CD4-positive, alpha-beta T cell treated with Interferon gamma for 1 hour (primary cell): ENCODE data around the gene TNFRSF12A.
A peak's percentile ranks its signal among the peaks of the same experiment; 100 is the strongest.

ENCODE experiments used
- DNase-seq: peaks from one replicate; pipeline ENCODE4 v3.0.0-alpha.2; 2020

Gene TNFRSF12A

GRCh38 chr16:3020247-3020603 is at the start of gene TNFRSF12A:
Gene TNFRSF12A (plus strand): TSS chr16:3020368. CDS start chr16:3020398, 30 bp downstream.
- peak; percentile 72 for DNase-seq

GRCh38 chr16:2970563-2970962 is 49.6 kb upstream of the TNFRSF12A start:
- DNase-seq: no peak

GRCh38 chr16:2971134-2971984 is 48.8 kb upstream of the TNFRSF12A start:
- no peak for DNase-seq

- no peak for DNase-seq
Observed at GRCh38 chr16:2971985-2972784, 48.0 kb upstream of the TNFRSF12A start.

- DNase-seq: no peak
Observed at GRCh38 chr16:2973093-2973492, 47.1 kb upstream of the TNFRSF12A start.

- no peak for DNase-seq
Observed at GRCh38 chr16:2973605-2974318, 46.4 kb upstream of the TNFRSF12A start.

GRCh38 chr16:2974319-2975056 is 45.7 kb upstream of the TNFRSF12A start:
- DNase-seq: no peak

GRCh38 chr16:2975161-2975795 is 44.9 kb upstream of the TNFRSF12A start:
- no peak for DNase-seq

- DNase-seq: no peak
Observed at GRCh38 chr16:2976201-2976600, 44.0 kb upstream of the TNFRSF12A start.

- DNase-seq: no peak
Observed at GRCh38 chr16:2976673-2977072, 43.5 kb upstream of the TNFRSF12A start.

- DNase-seq: no peak
Observed at GRCh38 chr16:2977440-2977839, 42.7 kb upstream of the TNFRSF12A start.

- no peak for DNase-seq
Observed at GRCh38 chr16:2979669-2980226, 40.4 kb upstream of the TNFRSF12A start.

- DNase-seq: peak; percentile 92
Observed at GRCh38 chr16:2980227-2981176, 39.7 kb upstream of the TNFRSF12A start, which contains the start of gene PKMYT1. Gene PKMYT1 (minus strand): TSS chr16:2980446. CDS start chr16:2979657, 789 bp downstream.

- no peak for DNase-seq
Observed at GRCh38 chr16:2981177-2981898, 38.8 kb upstream of the TNFRSF12A start.

- DNase-seq: no peak
Observed at GRCh38 chr16:2981899-2982250, 38.3 kb upstream of the TNFRSF12A start.

- DNase-seq: no peak
Observed at GRCh38 chr16:2982402-2982801, 37.8 kb upstream of the TNFRSF12A start.

- DNase-seq: peak; percentile 65
Observed at GRCh38 chr16:2983706-2984136, 36.4 kb upstream of the TNFRSF12A start.

- DNase-seq: no peak
Observed at GRCh38 chr16:2985462-2985861, 34.7 kb upstream of the TNFRSF12A start.

- DNase-seq: no peak
Observed at GRCh38 chr16:2985893-2986355, 34.2 kb upstream of the TNFRSF12A start.
